NB4 (cell line): Measurements from ENCODE around the gene TUBGCP2.

Source experiments
- DNase-seq: peaks from one replicate; pipeline ENCODE4 v3.0.0; 2010; ENCODE audit warnings: low read depth
- H3K4me3 ChIP-seq: one replicate; pipeline ENCODE4 v1.5.1; 2011; ENCODE audit warnings: mild to moderate bottlenecking, low read depth, low read length, moderate library complexity
- CTCF ChIP-seq: IDR thresholded peaks from one replicate; pipeline ENCODE4 v1.5.1; 2012; ENCODE audit warnings: low read depth, low read length
- MYC ChIP-seq: IDR thresholded peaks from 2 replicates; pipeline ENCODE4 v1.6.1; 2011; ENCODE audit warnings: low read depth, low read length
- POLR2A ChIP-seq: IDR thresholded peaks from 2 replicates; pipeline ENCODE4 v1.6.1; 2011; ENCODE audit warnings: mild to moderate bottlenecking; ENCODE audit not compliant: insufficient read length; ENCODE audit errors: extremely low read depth
- TF ChIP-seq, protein P1 (sequence below): IDR thresholded peaks from 2 replicates; pipeline ENCODE4 v1.6.1; 2011; ENCODE audit warnings: low read depth, low read length

The TUBGCP2 gene

DNA sequence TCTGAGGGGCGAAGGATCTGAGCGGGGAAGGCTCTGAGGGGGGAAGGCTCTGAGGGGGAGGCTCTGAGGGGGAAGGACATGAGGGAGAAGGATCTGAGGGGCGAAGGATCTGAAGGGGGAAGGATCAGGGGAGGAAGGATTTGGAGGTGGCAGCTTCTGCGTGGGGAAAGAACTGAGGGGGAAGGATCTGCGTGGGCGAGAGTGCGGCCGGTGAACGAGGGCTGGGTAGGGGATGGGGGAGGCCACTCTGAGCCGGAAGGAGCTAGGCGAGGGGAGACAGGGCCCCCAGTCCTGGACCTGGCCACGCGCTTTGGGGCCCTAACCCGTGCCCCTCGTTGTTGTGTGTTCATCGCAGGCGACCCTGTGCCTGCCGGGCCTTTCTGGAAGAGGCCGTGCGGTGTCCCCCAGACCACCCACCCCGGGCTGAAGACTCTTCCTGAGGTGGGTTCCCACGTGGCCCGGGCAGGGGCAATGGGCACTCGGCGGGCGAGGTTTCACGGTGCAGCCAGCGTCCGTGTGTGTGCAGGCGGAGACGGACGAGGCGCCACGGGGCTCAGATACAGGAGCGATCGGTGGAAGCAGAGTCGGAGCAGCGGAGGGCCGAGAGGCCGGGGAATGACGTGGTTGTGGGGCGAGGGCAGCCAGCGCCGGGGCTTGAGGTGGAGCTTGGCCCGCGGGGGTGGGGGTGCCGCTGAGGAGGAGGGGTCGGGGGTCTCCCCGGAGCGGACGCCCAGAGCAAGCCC is 26.0 kb upstream of the TUBGCP2 start:
- no peak for DNase-seq
- no peak overlapping the region for H3K4me3 ChIP-seq
- no peak for TF ChIP-seq MYC
- TF ChIP-seq POLR2A = no peak
- TF ChIP-seq CTCF = no peak
- TF ChIP-seq, protein P1, sequence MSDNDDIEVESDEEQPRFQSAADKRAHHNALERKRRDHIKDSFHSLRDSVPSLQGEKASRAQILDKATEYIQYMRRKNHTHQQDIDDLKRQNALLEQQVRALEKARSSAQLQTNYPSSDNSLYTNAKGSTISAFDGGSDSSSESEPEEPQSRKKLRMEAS = no peak

DNA sequence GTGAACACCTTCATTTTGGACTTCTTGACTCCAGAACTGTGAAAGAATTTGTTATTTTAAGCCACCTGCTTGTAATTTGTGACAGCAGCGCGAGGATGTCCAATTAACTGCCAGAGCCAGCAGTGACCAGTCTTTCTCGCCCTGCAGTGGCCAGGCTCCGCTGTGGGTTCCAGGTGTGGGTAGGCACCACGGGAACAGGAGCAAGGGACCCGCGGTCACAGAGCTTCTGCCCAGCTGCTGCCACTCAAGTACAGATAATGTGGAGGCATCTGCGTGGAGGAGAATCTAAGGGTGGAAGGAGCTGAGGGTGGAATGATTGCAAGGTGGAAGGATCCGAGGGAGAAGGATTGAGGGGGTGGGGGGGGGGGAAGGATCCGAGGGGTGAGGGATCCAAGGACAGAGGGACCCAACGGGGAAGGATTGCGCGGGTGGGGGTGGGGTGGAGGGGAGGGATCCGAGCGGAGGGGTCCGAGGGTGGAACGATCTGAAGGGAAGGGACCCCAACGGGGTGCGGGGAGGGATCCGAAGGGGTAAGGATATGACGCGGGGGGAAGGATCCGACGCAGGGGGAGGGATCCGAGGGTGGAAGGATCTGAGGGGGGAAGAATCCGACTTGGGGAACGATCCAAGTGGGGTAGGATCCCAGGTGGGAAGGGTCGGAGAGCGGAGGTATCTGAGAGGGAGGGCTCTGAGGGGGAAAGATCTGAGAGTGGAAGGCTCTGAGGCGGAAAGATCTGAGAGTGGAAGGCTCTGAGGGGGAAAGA is 24.4 kb upstream of the TUBGCP2 start:
- DNase-seq = no peak
- TF ChIP-seq MYC = no peak
- H3K4me3 ChIP-seq = no peak overlapping the region

- TF ChIP-seq POLR2A (no peak), CTCF (peak; percentile 88)
- TF ChIP-seq, protein P1 = 0 out of 2 replicates have a peak, but pooled peaks have one; percentile 10
- DNase-seq = peak; percentile 92
- H3K4me3 ChIP-seq = no peak overlapping the region
Observed at GRCh38 chr10:133329491-133330202, 21.0 kb upstream of the TUBGCP2 start.

GRCh38 chr10:133328358-133329343 is 20.0 kb upstream of the TUBGCP2 start:
- no peak for DNase-seq
- H3K4me3 ChIP-seq = no peak overlapping the region
- TF ChIP-seq, protein P1 = no peak
- TF ChIP-seq POLR2A (no peak), MYC (no peak), CTCF (no peak)

DNA sequence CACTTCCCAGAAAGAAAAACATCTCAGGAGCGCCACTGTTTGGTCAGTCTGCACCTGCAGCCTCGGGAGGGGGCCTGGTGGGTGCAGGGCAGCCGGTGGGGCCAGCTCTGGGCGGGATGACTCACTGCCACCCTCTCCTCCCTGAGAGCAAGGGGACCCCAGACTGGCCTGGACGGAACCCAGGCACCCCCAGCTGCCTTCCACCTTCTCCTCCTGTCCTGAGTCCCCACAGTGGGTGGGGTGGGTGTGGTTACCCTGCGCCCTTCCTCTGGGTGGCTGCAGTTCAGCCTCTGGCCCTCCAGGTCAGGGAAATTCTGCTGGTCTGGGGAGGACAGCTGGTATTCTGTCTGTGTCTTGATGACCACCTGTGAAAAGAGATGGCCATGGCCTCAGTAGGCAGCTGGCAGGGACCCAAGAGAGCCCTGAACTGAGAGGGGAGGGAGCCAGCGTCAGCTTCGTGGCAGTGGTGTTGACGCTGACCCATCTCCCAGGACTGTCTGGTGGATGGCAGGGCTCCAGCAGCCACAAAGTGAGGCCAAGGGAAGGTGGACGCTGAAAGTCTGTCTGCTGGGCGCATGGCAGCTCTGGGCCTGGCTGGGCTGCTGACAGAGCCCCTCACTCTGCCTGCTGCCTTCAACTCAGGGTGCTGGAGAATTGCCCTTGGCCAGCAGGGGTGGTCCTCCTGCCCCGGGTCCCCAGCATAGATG is 19.1 kb upstream of the TUBGCP2 start:
- no peak for TF ChIP-seq MYC
- no peak for TF ChIP-seq CTCF
- TF ChIP-seq POLR2A = no peak
- TF ChIP-seq, protein P1 = no peak
- DNase-seq = no peak
- H3K4me3 ChIP-seq = no peak overlapping the region
